HG03442 (cell line): Measurements from ENCODE around the gene PTCRA.
"Not testable (repeated sequence)": the region's sequence is repeated elsewhere in the genome, so short reads cannot be mapped to it uniquely, and the experiment has no call there.

Source experiments
- ATAC-seq: cut with Tn5 transposase; IDR thresholded peaks from one replicate; pipeline ENCODE4 v1.9.1; 2021; ENCODE audit warnings: mild to moderate bottlenecking, moderate library complexity; ENCODE audit not compliant: unreplicated experiment

The PTCRA gene

GRCh38 chr6:42915732-42916131 is at the start of gene PTCRA:
PTCRA (plus strand) TSS chr6:42916053; CDS start chr6:42916070, 17 bp downstream.
- ATAC-seq = no peak

GRCh38 chr6:42870145-42870936 is 45.5 kb upstream of the PTCRA start:
- no peak for ATAC-seq

- ATAC-seq = no peak
Measured at GRCh38 chr6:42871711-42872110, 44.1 kb upstream of the PTCRA start.

- no peak for ATAC-seq
Measured at GRCh38 chr6:42873313-42873712, 42.5 kb upstream of the PTCRA start.

GRCh38 chr6:42877695-42878094 is 38.2 kb upstream of the PTCRA start:
- no peak for ATAC-seq

- peak; percentile 85 for ATAC-seq
Measured at GRCh38 chr6:42879372-42880239, 36.2 kb upstream of the PTCRA start, which contains the start of gene RPL7L1. RPL7L1 (plus strand) TSS chr6:42879616; CDS start chr6:42879911, 295 bp downstream.

- ATAC-seq = not testable (repeated sequence)
Measured at GRCh38 chr6:42880240-42880817, 35.5 kb upstream of the PTCRA start.

- ATAC-seq = not testable (repeated sequence)
Measured at GRCh38 chr6:42880871-42881270, 35.0 kb upstream of the PTCRA start.

GRCh38 chr6:42885702-42886101 is 30.2 kb upstream of the PTCRA start:
- ATAC-seq = no peak

GRCh38 chr6:42888201-42888600 is 27.7 kb upstream of the PTCRA start:
- not testable (repeated sequence) for ATAC-seq

- no peak for ATAC-seq
Measured at GRCh38 chr6:42889815-42890214, 26.0 kb upstream of the PTCRA start.

- ATAC-seq = peak; percentile 85
Measured at GRCh38 chr6:42890311-42891198, 25.3 kb upstream of the PTCRA start.

- ATAC-seq = no peak
Measured at GRCh38 chr6:42891199-42891722, 24.6 kb upstream of the PTCRA start.

GRCh38 chr6:42894041-42894828 is 21.6 kb upstream of the PTCRA start:
- not testable (repeated sequence) for ATAC-seq

- ATAC-seq = no peak
Measured at GRCh38 chr6:42896178-42896719, 19.6 kb upstream of the PTCRA start.

GRCh38 chr6:42898891-42899361 is 16.9 kb upstream of the PTCRA start:
- ATAC-seq = no peak

GRCh38 chr6:42899871-42900270 is 16.0 kb upstream of the PTCRA start:
- ATAC-seq = no peak

- ATAC-seq = no peak
Measured at GRCh38 chr6:42901538-42901957, 14.3 kb upstream of the PTCRA start.
